ENCODE results near the gene ZIC4.

ZIC4 gene

GRCh38 chr3:147380387-147380951, 25.9 kb downstream of the ZIC4 start:
- no peak overlapping the region for H3K4me3 ChIP-seq (ENCODE audit: low read length)
- DNase-seq (ENCODE audit: low read depth, low spot score) = no peak

- H3K4me3 ChIP-seq (ENCODE audit: low read length) = no peak overlapping the region
- no peak for DNase-seq (ENCODE audit: low read depth, low spot score)
Observed at GRCh38 chr3:147379651-147380050, 26.7 kb downstream of the ZIC4 start.

GRCh38 chr3:147377412-147378367, 28.7 kb downstream of the ZIC4 start:
- H3K4me3 ChIP-seq (ENCODE audit: low read length) = no peak overlapping the region
- DNase-seq (ENCODE audit: low read depth, low spot score) = no peak

GRCh38 chr3:147373301-147373700, 33.0 kb downstream of the ZIC4 start:
- no peak overlapping the region for H3K4me3 ChIP-seq (ENCODE audit: low read length)
- no peak for DNase-seq (ENCODE audit: low read depth, low spot score)

- DNase-seq (ENCODE audit: low read depth, low spot score) = no peak
- H3K4me3 ChIP-seq (ENCODE audit: low read length) = no peak overlapping the region
Observed at GRCh38 chr3:147372525-147373027, 33.8 kb downstream of the ZIC4 start.

GRCh38 chr3:147371771-147372340, 34.5 kb downstream of the ZIC4 start:
- no peak for DNase-seq (ENCODE audit: low read depth, low spot score)
- no peak overlapping the region for H3K4me3 ChIP-seq (ENCODE audit: low read length)

GRCh38 chr3:147371140-147371539, 35.2 kb downstream of the ZIC4 start:
- DNase-seq (ENCODE audit: low read depth, low spot score) = no peak
- H3K4me3 ChIP-seq (ENCODE audit: low read length) = no peak overlapping the region

GRCh38 chr3:147370349-147370748, 36.0 kb downstream of the ZIC4 start:
- DNase-seq (ENCODE audit: low read depth, low spot score) = no peak
- H3K4me3 ChIP-seq (ENCODE audit: low read length) = no peak overlapping the region

GRCh38 chr3:147369661-147370123, 36.7 kb downstream of the ZIC4 start:
- H3K4me3 ChIP-seq (ENCODE audit: low read length) = no peak overlapping the region
- DNase-seq (ENCODE audit: low read depth, low spot score) = no peak

GRCh38 chr3:147369231-147369630, 37.1 kb downstream of the ZIC4 start:
- H3K4me3 ChIP-seq (ENCODE audit: low read length) = no peak overlapping the region
- DNase-seq (ENCODE audit: low read depth, low spot score) = no peak

- no peak for DNase-seq (ENCODE audit: low read depth, low spot score)
- no peak overlapping the region for H3K4me3 ChIP-seq (ENCODE audit: low read length)
Observed at GRCh38 chr3:147368561-147369221, 37.7 kb downstream of the ZIC4 start.

GRCh38 chr3:147368151-147368550, 38.2 kb downstream of the ZIC4 start:
- no peak overlapping the region for H3K4me3 ChIP-seq (ENCODE audit: low read length)

GRCh38 chr3:147367676-147368075, 38.7 kb downstream of the ZIC4 start:
- DNase-seq (ENCODE audit: low read depth, low spot score) = no peak

More at GRCh38 chr3:147368151-147368550, 38.2 kb downstream of the ZIC4 start:
- no peak for DNase-seq (ENCODE audit: low read depth, low spot score)

GRCh38 chr3:147365196-147366115, 40.9 kb downstream of the ZIC4 start:
- H3K4me3 ChIP-seq (ENCODE audit: low read length) = no peak overlapping the region
- DNase-seq (ENCODE audit: low read depth, low spot score) = no peak

More at GRCh38 chr3:147367676-147368075, 38.7 kb downstream of the ZIC4 start:
- H3K4me3 ChIP-seq (ENCODE audit: low read length) = no peak overlapping the region

- no peak overlapping the region for H3K4me3 ChIP-seq (ENCODE audit: low read length)
- DNase-seq (ENCODE audit: low read depth, low spot score) = no peak
Observed at GRCh38 chr3:147364771-147365170, 41.6 kb downstream of the ZIC4 start.

- H3K4me3 ChIP-seq (ENCODE audit: low read length) = no peak overlapping the region
- peak; percentile 61 for DNase-seq (ENCODE audit: low read depth, low spot score)
Observed at GRCh38 chr3:147361454-147362420, 44.6 kb downstream of the ZIC4 start.

Measured in Jurkat, Clone E6-1 (cell line).